HG03064 (cell line): ENCODE measurements around the gene GRK3.
"Not testable (repeated sequence)": the region's sequence is repeated elsewhere in the genome, so short reads cannot be mapped to it uniquely, and the experiment has no call there.

Source experiments
- ATAC-seq: cut with Tn5 transposase; IDR thresholded peaks from one replicate; pipeline ENCODE4 v1.9.1; 2021; ENCODE audit warnings: low read depth; ENCODE audit not compliant: unreplicated experiment

The GRK3 gene

GRCh38 chr22:25548866-25549464, 15.5 kb upstream of the GRK3 start:
- no peak for ATAC-seq

- ATAC-seq, result no peak
Observed at GRCh38 chr22:25551396-25551795, 13.1 kb upstream of the GRK3 start.

- not testable (repeated sequence) for ATAC-seq
Observed at GRCh38 chr22:25552405-25552804, 12.1 kb upstream of the GRK3 start.

GRCh38 chr22:25553131-25553530, 11.3 kb upstream of the GRK3 start:
- ATAC-seq, result no peak

GRCh38 chr22:25554238-25554671, 10.2 kb upstream of the GRK3 start:
- no peak for ATAC-seq

- ATAC-seq, result no peak
Observed at GRCh38 chr22:25554689-25555088, 9.8 kb upstream of the GRK3 start.

GRCh38 chr22:25555586-25555985, 8.9 kb upstream of the GRK3 start:
- ATAC-seq, result no peak

- no peak for ATAC-seq
Observed at GRCh38 chr22:25557218-25557617, 7.3 kb upstream of the GRK3 start.

GRCh38 chr22:25558341-25558740, 6.1 kb upstream of the GRK3 start:
- ATAC-seq, result no peak

GRCh38 chr22:25559910-25560309, 4.6 kb upstream of the GRK3 start:
- ATAC-seq, result not testable (repeated sequence)

- ATAC-seq, result not testable (repeated sequence)
Observed at GRCh38 chr22:25561182-25561581, 3.3 kb upstream of the GRK3 start.

GRCh38 chr22:25561927-25562326, 2.5 kb upstream of the GRK3 start:
- not testable (repeated sequence) for ATAC-seq

GRCh38 chr22:25562966-25563760, 1.3 kb upstream of the GRK3 start:
- ATAC-seq, result not testable (repeated sequence)

GRCh38 chr22:25563761-25564319, 635 bp upstream of the GRK3 start:
- ATAC-seq, result no peak

GRCh38 chr22:25564979-25565677, 653 bp downstream of the GRK3 start:
- no peak for ATAC-seq

- ATAC-seq, result no peak
Observed at GRCh38 chr22:25566186-25566897, 1.9 kb downstream of the GRK3 start.

GRCh38 chr22:25566898-25567235, 2.4 kb downstream of the GRK3 start:
- no peak for ATAC-seq

GRCh38 chr22:25567251-25567675, 2.8 kb downstream of the GRK3 start:
- no peak for ATAC-seq

GRCh38 chr22:25568066-25568465, 3.6 kb downstream of the GRK3 start:
- not testable (repeated sequence) for ATAC-seq

- ATAC-seq, result no peak
Observed at GRCh38 chr22:25569361-25569760, 4.9 kb downstream of the GRK3 start.

- ATAC-seq, result no peak
Observed at GRCh38 chr22:25569983-25570382, 5.5 kb downstream of the GRK3 start.
